Ramos (cell line): ENCODE data around the gene EFHD1.

Experiments
- in situ Hi-C: fragments of 300-500 bp; cut with MboI; formaldehyde crosslinking; loops from one replicate; pipeline ENCODE4 v1.14.3; 2022; ENCODE audit warnings: low sequenced_read_pairs; ENCODE audit not compliant: unreplicated experiment

Gene EFHD1, protein sequence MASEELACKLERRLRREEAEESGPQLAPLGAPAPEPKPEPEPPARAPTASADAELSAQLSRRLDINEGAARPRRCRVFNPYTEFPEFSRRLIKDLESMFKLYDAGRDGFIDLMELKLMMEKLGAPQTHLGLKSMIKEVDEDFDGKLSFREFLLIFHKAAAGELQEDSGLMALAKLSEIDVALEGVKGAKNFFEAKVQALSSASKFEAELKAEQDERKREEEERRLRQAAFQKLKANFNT

DNA sequence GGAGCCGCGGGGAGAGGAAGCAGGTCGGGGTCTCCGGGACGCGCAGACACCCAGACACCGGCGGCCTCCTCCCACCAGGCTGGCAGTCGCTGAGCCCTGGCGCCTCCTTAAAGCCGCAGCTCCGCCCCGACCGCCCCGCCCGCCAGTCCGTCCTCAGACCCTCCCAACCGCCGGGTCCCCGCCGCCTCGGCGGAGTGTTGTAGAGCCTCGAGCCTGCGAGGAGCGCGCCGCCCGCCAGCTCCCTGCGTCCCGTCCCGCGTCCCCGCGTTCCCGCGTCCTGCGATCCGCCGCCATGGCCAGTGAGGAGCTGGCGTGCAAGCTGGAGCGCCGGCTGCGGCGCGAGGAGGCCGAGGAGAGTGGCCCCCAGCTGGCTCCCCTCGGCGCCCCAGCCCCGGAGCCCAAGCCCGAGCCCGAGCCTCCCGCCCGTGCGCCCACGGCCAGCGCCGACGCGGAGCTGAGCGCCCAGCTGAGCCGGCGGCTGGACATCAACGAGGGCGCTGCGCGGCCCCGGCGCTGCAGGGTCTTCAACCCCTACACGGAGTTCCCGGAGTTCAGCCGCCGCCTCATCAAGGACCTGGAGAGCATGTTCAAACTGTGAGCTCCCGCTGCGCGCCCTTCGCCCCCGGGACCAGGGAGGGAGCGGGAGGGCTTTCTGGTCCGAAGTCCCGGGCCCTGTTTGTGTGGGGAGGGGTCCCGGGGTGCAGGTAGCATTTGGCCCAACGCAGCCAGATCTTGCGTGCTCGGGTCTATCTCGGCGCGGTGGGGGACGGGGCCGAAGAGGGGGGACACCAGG lies at the start of gene EFHD1:
Gene EFHD1, plus strand, starts transcription at position 192 of the 793 bp plus-strand sequence. Its CDS starts 101 bp downstream, at position 293.
- in situ Hi-C loops: no loop called here

DNA sequence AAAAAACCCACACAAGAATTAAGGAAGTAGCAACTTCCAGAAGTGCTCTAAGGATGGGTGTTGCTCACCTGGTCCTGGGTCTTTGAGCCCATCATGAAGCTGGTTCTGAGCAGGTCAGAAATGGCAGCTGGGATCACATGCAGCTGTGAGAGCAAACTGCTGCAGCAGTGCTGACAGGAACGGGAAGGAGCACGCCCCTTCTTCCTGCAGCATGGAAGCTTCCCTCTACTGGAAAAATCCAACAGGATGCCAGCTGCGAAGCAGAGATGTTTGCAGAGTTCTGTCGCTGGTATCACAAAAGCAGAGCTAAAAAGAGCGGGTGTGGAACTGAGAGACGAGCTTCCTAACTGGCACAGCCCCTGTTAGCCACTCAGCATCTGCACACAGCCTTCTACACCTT lies 49.2 kb upstream of the EFHD1 start:
- in situ Hi-C loops: no loop called here

GRCh38 chr2:232586943-232587505 lies 46.4 kb upstream of the EFHD1 start:
- in situ Hi-C loops: no loop called here

- in situ Hi-C loops: no loop called here
Measured at GRCh38 chr2:232587512-232587911, 45.9 kb upstream of the EFHD1 start.

DNA sequence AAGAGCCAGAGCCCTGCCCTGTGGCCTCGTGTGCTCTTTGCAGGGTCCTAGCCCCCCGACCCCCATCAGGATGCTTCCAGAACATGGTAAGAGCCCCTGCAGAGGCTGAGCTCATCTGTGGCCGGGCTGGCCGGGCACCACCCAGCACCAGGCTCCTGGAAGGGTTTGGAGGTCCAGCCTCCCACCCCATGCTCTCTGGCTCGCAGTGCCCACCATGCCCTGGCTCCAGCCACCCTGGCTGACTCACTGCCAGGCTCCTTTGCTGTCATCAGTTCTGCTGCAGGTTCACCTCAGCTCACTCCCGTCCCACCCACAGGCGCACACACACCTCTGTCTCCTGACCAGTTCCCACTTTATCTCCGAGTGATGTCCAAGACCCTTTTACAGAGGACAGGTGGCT lies 45.4 kb upstream of the EFHD1 start:
- in situ Hi-C loops: no loop called here

DNA sequence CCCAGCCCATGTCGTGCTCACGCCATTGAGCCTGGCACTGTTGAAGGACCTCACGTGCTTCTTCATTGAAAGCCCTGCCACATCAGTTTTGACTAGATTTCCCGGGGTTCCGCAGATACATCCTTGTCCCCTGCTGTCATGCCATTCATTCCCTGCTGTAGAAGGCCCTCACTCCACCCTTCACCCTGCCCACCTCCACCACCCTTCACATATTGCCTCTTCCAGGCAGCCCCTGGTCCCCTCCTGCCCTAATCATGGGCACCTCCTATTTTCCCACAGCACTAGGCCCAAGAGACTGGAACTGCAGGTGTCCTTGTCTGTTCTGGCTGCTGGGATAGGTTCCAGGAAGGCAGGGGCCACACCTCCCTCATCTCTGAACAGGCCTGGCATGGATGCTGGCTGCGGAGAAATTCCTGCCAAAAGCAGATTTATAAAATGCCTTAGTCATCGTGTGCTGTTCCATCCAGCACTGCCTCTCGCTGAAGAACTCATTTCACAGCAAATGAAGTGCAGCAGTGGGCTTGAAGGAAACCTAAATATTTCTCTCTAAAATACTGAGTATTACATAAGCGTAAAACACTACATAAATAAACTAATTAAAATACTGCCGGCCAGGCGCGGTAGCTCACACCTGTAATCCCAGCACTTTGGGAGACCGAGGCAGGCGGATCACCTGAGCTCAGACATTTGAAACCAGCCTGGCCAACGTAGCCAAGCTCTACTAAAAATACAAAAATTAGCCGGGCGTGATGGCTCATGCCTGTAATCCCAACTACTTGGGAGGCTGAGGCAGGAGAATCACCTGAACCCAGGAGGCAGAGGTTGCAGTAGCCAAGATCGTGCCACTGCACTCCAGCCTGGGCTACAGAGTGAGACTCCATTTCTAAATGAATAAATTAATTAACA lies 44.5 kb upstream of the EFHD1 start:
- in situ Hi-C loops: no loop called here

DNA sequence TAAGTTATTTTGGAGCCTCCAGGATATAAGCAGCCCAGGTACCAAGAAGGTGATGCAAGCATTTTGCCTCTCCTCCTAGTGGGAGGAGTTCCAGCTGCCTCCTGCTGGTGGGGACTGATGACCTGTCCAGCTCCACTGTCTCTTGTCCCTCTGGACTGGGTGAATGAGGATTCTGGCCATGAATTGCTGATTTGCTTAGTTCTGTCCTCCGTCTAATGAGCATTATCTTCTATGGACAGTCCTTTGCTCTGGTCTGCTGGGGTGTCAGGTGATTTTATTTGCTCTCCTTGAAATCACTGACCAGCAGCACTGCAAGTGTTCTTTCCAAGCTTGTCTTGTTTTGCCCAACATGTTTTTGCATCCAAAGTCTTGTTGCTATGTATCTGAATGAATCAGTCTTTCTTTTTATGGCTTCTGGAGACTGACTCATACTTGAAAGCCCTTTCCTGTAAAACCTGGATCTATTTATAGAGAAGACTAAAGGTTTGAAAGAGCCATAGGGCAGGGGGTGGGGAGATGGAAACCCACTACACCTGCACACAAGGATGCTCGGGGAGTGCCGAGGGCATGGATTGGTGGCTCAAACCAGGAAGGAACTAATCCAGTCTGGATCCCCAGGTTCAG lies 40.5 kb upstream of the EFHD1 start:
- in situ Hi-C loops: no loop called here

DNA sequence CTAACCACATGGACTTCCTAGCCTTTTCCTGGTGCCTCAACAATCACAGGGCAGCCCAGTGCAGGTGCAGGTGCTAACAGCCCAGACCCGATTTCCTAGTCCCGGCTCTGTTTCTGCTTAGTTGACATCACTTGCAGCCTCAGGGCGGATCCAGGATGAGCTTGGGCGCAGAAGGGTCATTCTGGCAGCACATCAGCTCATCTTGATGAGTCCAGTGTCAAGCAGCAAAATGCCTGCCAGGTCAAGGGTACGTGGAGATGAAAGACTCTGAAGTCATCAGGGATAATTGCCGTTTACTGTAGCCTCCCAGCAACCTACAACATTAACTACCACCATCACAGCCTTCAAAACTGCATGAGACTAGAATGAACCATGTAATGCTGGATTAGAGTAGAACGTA lies 39.4 kb upstream of the EFHD1 start:
- in situ Hi-C loops: no loop called here

DNA sequence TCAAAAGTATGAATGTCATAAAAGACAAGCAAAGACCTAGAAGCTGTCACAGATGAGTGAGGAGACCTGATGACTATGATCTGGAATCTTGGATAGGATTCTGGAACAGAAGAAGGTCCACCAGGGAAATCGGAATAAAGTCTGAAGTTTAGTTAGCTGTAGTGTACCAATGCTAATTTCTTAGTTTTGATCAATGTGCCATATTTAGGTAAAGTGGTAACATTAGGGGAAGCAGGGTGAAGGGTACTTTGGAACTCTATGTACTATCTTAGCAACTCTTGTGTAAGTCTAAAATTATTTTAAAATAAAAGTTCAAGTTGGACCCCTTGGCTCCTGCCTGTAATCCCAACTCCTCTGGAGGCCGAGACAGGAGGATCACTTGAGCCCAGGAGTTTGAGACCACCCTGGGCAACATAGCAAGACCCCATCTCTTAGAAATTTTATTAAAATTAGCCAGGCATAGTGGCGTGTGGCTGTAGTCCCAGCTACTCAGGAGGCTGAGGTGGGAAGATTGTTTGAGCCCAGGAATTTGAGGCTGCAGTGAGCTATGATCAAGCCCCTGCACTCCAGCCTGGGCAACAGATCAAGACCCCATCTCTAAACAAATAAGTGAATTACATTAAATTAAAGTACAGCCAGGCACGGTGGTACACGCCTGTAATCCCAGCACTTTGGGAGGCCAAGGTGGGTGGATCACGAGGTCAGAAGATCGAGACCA lies 35.9 kb upstream of the EFHD1 start:
- in situ Hi-C loops: no loop called here

DNA sequence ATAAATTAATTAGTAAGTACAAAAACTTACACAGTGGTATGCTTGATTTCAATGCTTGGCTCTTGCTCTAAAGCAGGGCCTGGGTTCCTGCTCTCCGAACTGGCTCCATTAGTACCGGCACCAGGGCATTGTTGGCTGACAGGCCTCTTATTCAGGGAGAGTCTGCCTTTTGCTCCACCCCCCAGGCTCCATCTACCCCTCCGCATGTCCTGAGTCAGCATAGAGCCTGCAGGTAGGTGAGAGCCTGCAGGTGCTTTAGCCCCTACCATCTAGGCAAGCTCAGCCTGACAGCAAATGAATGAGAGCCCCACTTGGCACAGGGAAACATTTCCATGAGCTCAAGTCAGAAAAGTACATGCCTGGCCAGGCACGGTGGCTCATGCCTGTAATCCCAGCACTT lies 35.1 kb upstream of the EFHD1 start:
- in situ Hi-C loops: no loop called here

DNA sequence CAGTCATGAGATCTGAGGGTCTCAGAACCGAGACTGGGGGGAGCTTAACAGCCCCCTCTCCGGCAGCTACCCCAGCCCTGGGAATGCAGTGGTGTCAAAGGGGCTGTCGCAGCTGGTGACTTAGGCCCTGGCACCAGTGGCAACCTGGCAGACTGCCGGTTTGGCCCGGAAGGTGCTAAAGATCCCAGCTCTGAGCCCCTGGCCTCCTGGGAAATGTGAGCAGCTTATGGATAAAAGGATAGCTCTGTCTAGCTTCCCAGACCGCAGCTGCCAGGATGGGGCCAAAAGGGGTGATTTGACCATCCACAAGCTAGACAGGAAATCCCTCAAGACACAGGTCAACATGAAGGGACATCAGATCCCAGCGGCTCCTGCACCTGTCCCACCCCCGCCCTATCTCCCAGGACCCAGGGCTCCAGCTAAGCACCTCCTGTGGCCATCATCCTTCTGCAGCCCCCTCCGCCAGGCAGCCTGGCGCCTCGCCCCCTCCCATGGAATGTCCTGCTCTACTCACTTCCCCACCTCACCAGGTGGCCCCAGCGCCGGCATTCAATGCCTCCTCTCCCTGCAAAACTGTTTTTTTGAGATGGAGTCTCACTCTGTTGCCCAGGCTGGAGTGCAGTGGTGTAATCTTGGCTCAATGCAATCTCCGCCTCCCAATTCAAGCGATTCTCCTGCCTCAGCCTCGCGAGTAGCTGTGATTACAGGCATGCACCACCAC lies 33.2 kb upstream of the EFHD1 start:
- in situ Hi-C loops: loop anchor here (10.0 kb wide), 1 partner anchor 655 kb away; the partner anchor contains the start of gene ATG16L1

DNA sequence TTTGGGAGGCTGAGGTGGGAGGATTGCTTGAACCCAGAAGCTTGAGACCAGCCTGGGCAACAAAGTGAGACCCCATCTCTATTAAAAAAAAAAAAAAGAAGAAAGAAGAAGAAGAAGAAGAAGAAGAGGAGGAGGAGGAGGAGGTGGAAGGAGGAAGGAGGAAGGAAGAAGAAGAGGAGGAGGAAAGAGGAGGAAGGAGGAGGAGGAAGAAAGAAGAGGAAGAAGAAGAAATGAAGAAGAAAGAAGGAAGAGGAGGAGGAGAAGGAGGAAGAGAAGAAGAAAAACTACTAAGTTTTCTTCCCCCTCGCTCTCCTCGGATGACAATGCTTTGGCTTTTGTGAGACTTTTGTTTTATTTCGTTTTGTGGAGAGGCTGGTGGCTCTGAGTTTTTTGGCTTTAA lies 30.1 kb upstream of the EFHD1 start:
- in situ Hi-C loops: loop anchor here (10.0 kb wide), 1 partner anchor 652 kb away; the partner anchor contains the start of gene ATG16L1

DNA sequence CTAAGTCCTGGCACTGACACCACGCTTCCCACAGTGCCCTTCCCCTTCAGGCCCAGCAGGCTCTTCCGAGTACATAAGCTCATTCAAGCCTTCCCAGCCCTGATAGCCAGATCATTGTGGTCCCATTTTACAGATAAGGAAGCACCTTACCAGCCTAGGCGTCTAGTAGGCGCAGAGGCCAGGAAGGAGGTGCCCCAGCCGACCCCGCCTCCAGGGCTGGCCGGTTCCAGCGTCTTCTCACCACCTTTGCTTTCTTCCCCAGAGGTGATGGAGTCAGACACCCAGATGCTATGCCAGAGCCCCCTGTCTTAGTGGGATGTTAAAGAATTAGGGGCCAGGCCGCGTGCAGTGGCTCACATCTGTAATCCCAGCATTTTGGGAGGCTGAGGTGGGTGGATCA lies 28.9 kb upstream of the EFHD1 start:
- in situ Hi-C loops: loop anchor here (10.0 kb wide), 1 partner anchor 650 kb away; the partner anchor contains the start of gene ATG16L1

DNA sequence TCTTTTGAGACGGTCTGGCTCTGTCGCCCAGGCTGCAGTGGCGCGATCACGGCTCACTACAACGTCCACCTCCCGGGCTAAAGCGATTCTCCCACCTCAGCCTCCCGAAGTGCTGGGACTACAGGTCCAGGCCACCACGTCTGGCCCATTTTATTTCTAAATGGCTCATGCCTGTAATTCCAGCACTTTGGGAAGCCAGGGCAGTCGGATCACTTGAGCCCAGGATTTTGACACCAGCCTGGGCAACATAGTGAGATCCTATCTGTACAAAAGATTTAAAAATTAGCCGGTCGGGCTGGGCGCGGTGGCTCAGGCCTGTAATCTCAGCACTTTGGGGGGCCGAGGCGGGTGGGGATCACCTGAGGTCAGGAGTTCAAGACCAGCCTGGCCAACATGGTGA lies 26.4 kb upstream of the EFHD1 start:
- in situ Hi-C loops: loop anchor here (10.0 kb wide), 1 partner anchor 648 kb away; the partner anchor contains the start of gene ATG16L1

- in situ Hi-C loops: loop anchor here (10.0 kb wide), 1 partner anchor 645 kb away; the partner anchor contains the start of gene ATG16L1
Measured at GRCh38 chr2:232609607-232610006, 23.8 kb upstream of the EFHD1 start.

DNA sequence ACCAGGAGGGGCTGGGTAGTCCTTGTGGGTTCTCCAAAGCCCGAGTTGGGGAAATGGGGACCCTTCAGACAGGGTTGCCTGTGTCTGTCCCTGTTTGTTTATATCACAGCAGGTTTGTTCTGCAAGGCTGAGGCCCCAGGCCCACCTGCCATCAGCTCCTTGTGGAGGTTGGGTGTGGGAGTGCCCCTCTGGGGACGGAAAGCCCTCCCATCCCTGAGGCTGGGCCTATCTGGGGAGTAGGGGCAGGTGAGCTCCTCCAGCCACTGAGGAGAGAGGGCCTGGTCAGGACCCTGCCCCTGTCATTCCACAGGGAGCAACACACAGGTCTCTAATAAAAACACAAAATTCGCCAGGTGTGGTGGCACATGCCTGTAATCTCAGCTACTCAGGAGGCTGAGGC lies 23.3 kb upstream of the EFHD1 start:
- in situ Hi-C loops: no loop called here

GRCh38 chr2:232611061-232611460 lies 22.3 kb upstream of the EFHD1 start:
- in situ Hi-C loops: no loop called here

DNA sequence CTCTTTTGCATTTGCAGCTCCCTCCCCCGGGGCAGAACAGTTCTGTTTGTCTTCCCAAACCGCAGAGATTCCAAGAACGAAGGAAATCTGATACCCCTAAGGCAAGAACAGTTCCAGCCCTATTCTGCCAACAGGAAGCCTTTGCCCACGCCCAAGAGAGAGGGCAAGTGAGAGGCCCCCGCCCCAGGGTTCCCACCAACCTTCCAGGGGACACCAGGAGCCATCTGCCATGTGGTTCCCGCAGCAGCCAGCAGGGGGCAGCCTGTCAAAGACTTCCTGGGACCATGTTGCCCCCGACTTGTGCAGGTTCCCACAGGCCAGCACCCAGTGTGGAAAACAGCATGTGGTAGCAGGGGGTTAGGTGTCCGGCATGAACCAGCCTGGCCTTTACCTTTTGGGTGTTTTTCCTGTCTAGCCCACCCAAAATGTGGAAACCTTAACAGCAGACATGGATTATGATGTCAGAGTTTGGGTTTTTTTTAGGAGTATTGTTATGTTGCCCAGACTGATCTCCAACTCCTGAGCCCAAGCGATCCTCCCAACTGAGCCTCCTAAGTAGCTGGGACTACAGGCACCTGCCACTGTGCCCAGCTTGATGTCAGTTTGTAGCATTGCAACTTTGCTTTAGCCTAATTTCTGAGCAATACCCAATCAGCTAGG lies 21.7 kb upstream of the EFHD1 start:
- in situ Hi-C loops: no loop called here
